GM21367 (cell line): ENCODE results near the gene MTMR10.
A peak's percentile ranks its signal among the peaks of the same experiment; 100 is the strongest.

ENCODE experiments used
- ATAC-seq: cut with Tn5 transposase; IDR thresholded peaks from one replicate; pipeline ENCODE4 v1.9.1; 2021; ENCODE audit not compliant: unreplicated experiment

Gene MTMR10

GRCh38 chr15:31013863-31014607 is 22.6 kb upstream of the MTMR10 start:
- ATAC-seq: peak; percentile 84

GRCh38 chr15:31012455-31012854 is 21.0 kb upstream of the MTMR10 start:
- ATAC-seq: no peak

GRCh38 chr15:31010036-31010435 is 18.6 kb upstream of the MTMR10 start:
- no peak for ATAC-seq

GRCh38 chr15:31005660-31006059 is 14.2 kb upstream of the MTMR10 start:
- ATAC-seq: no peak

GRCh38 chr15:31004220-31004733 is 12.8 kb upstream of the MTMR10 start:
- peak; percentile 77 for ATAC-seq

GRCh38 chr15:31001702-31002101 is 10.3 kb upstream of the MTMR10 start:
- no peak for ATAC-seq

- no peak for ATAC-seq
Observed at GRCh38 chr15:30999729-31000128, 8.3 kb upstream of the MTMR10 start.

GRCh38 chr15:30997270-30997669 is 5.8 kb upstream of the MTMR10 start:
- no peak for ATAC-seq

- no peak for ATAC-seq
Observed at GRCh38 chr15:30992249-30992864, 929 bp upstream of the MTMR10 start.

GRCh38 chr15:30990446-30991254 is 778 bp downstream of the MTMR10 start:
- ATAC-seq: peak; percentile 6

GRCh38 chr15:30990036-30990435 is 1.4 kb downstream of the MTMR10 start:
- no peak for ATAC-seq

- ATAC-seq: no peak
Observed at GRCh38 chr15:30985081-30985531, 6.3 kb downstream of the MTMR10 start.

- no peak for ATAC-seq
Observed at GRCh38 chr15:30984542-30984941, 6.9 kb downstream of the MTMR10 start.

- ATAC-seq: no peak
Observed at GRCh38 chr15:30984118-30984517, 7.3 kb downstream of the MTMR10 start.

GRCh38 chr15:30979457-30979856 is 12.0 kb downstream of the MTMR10 start:
- ATAC-seq: no peak

GRCh38 chr15:30978328-30978727 is 13.1 kb downstream of the MTMR10 start:
- ATAC-seq: no peak

GRCh38 chr15:30974112-30974511 is 17.3 kb downstream of the MTMR10 start:
- no peak for ATAC-seq

- no peak for ATAC-seq
Observed at GRCh38 chr15:30973379-30973778, 18.0 kb downstream of the MTMR10 start.

GRCh38 chr15:30969724-30970123 is 21.7 kb downstream of the MTMR10 start:
- no peak for ATAC-seq

GRCh38 chr15:30963681-30964080 is 27.7 kb downstream of the MTMR10 start:
- no peak for ATAC-seq

- ATAC-seq: no peak
Observed at GRCh38 chr15:30962659-30963058, 28.8 kb downstream of the MTMR10 start.

GRCh38 chr15:30962079-30962478 is 29.3 kb downstream of the MTMR10 start:
- ATAC-seq: no peak
